ENCODE measurements around the gene STARD8.

STARD8 gene

GRCh38 chrX:68719904-68720614, 72.6 kb downstream of the STARD8 start:
- H3K36me3 ChIP-seq (ENCODE audit: insufficient read depth, low read length) = no peaks in the 10 kb centered on the region
- no peak for TF ChIP-seq EZH2 (IDR thresholded peaks at IDR 0.05; ENCODE audit: borderline replicate concordance, low read length)
- TF ChIP-seq CTCF (IDR thresholded peaks at IDR 0.05; ENCODE audit: low read length) = peak; percentile 9; the same call in 1 of the 2 replicates
- no peaks in the 10 kb centered on the region for H4K20me1 ChIP-seq (ENCODE audit: insufficient read depth, low read length)
- H3K79me2 ChIP-seq (ENCODE audit: insufficient read depth, low read length) = no peaks in the 10 kb centered on the region
- no peak overlapping the region for H3K27ac ChIP-seq (ENCODE audit: low read depth, low read length, poor library complexity, severe bottlenecking)
- H3K27me3 ChIP-seq (ENCODE audit: insufficient read depth, low read length) = no peaks in the 10 kb centered on the region
- H3K9ac ChIP-seq (ENCODE audit: low read length) = no peak overlapping the region
- H3F3A ChIP-seq (ENCODE audit: insufficient read depth, low read length) = no peaks in the 10 kb centered on the region
- H3K9me3 ChIP-seq (ENCODE audit: low read length) = no peaks in the 10 kb centered on the region
- H3K9me2 ChIP-seq (ENCODE audit: low read depth, low read length) = no peaks in the 10 kb centered on the region
- H3K4me3 ChIP-seq (ENCODE audit: low read depth, low read length, poor library complexity, severe bottlenecking) = no peak overlapping the region
- no peaks in the 10 kb centered on the region for H3K4me1 ChIP-seq (ENCODE audit: insufficient read depth, low read length, severe bottlenecking)
- H2AFZ ChIP-seq (ENCODE audit: low read length) = no peak overlapping the region
- no peak overlapping the region for H3K4me2 ChIP-seq (ENCODE audit: low read length)

- Histone ChIP-seq H3K9ac (ENCODE audit: low read length) (no peak overlapping the region), H3K4me3 (ENCODE audit: low read depth, low read length, poor library complexity, severe bottlenecking) (no peak overlapping the region), H4K20me1 (ENCODE audit: insufficient read depth, low read length) (no peaks in the 10 kb centered on the region), H3K36me3 (ENCODE audit: insufficient read depth, low read length) (no peaks in the 10 kb centered on the region), H3F3A (ENCODE audit: insufficient read depth, low read length) (no peaks in the 10 kb centered on the region), H3K79me2 (ENCODE audit: insufficient read depth, low read length) (no peaks in the 10 kb centered on the region), H3K4me2 (ENCODE audit: low read length) (no peak overlapping the region), H3K4me1 (ENCODE audit: insufficient read depth, low read length, severe bottlenecking) (no peaks in the 10 kb centered on the region), H3K9me2 (ENCODE audit: low read depth, low read length) (no peaks in the 10 kb centered on the region), H2AFZ (ENCODE audit: low read length) (no peak overlapping the region), H3K27me3 (ENCODE audit: insufficient read depth, low read length) (no peaks in the 10 kb centered on the region), H3K27ac (ENCODE audit: low read depth, low read length, poor library complexity, severe bottlenecking) (no peak overlapping the region), H3K9me3 (ENCODE audit: low read length) (no peaks in the 10 kb centered on the region)
- TF ChIP-seq EZH2 (IDR thresholded peaks at IDR 0.05; ENCODE audit: borderline replicate concordance, low read length) (no peak), CTCF (IDR thresholded peaks at IDR 0.05; ENCODE audit: low read length) (no peak)
These were observed 73.4 kb downstream of the STARD8 start for GRCh38 chrX:68720851-68721250.

GRCh38 chrX:68721546-68721945, 74.1 kb downstream of the STARD8 start:
- Histone ChIP-seq H3K36me3 (ENCODE audit: insufficient read depth, low read length) (no peaks in the 10 kb centered on the region), H4K20me1 (ENCODE audit: insufficient read depth, low read length) (no peaks in the 10 kb centered on the region)

More at GRCh38 chrX:68721546-68721945, 74.1 kb downstream of the STARD8 start:
- Histone ChIP-seq H3K9me3 (ENCODE audit: low read length) (no peaks in the 10 kb centered on the region), H3K4me2 (ENCODE audit: low read length) (no peak overlapping the region), H3K9me2 (ENCODE audit: low read depth, low read length) (no peaks in the 10 kb centered on the region), H3K79me2 (ENCODE audit: insufficient read depth, low read length) (no peaks in the 10 kb centered on the region), H3K4me3 (ENCODE audit: low read depth, low read length, poor library complexity, severe bottlenecking) (no peak overlapping the region), H3K27ac (ENCODE audit: low read depth, low read length, poor library complexity, severe bottlenecking) (no peak overlapping the region), H3F3A (ENCODE audit: insufficient read depth, low read length) (no peaks in the 10 kb centered on the region), H2AFZ (ENCODE audit: low read length) (no peak overlapping the region), H3K27me3 (ENCODE audit: insufficient read depth, low read length) (no peaks in the 10 kb centered on the region), H3K4me1 (ENCODE audit: insufficient read depth, low read length, severe bottlenecking) (no peaks in the 10 kb centered on the region), H3K9ac (ENCODE audit: low read length) (no peak overlapping the region)
- TF ChIP-seq EZH2 (IDR thresholded peaks at IDR 0.05; ENCODE audit: borderline replicate concordance, low read length) (no peak), CTCF (IDR thresholded peaks at IDR 0.05; ENCODE audit: low read length) (no peak)
